Neural crest cell (in vitro differentiated cells): ENCODE results near the gene BSG. TPM values are rescaled to one million over a fixed set of nuclear protein-coding genes. Genes with fewer than 3 reads are reported as not detected.

Experiments used
- DNase-seq: peaks from one replicate; pipeline ENCODE4 v3.0.0; 2021; ENCODE audit warnings: low read depth, mixed read lengths, low spot score
- H3K27ac Mint-ChIP-seq: one replicate; pipeline ENCODE4 v1.8.0; 2021; ENCODE audit warnings: mild to moderate bottlenecking, mixed read lengths; ENCODE audit not compliant: unreplicated experiment
- H3K27me3 Mint-ChIP-seq: 2 replicates; pipeline ENCODE4 v1.8.0; 2021; ENCODE audit warnings: low read depth, mild to moderate bottlenecking, mixed read lengths
- H3K36me3 Mint-ChIP-seq: 2 replicates; pipeline ENCODE4 v1.8.0; 2021; ENCODE audit warnings: low read depth, mild to moderate bottlenecking, mixed read lengths
- H3K4me1 Mint-ChIP-seq: 2 replicates; pipeline ENCODE4 v1.8.0; 2021; ENCODE audit warnings: mixed read lengths
- H3K4me3 Mint-ChIP-seq: one replicate; pipeline ENCODE4 v1.8.0; 2021; ENCODE audit warnings: mild to moderate bottlenecking, mixed read lengths
- H3K9me3 Mint-ChIP-seq: 2 replicates; pipeline ENCODE4 v1.8.0; 2021; ENCODE audit warnings: mixed read lengths
- total RNA-seq: library from RNA; stranded (reverse); gene quantifications from 2 replicates; pipeline ENCODE4 v1.2.1, GENCODE V29; 2021
- TF ChIP-seq, protein P1 (sequence below): fragments of 200-600 bp; sonication (generic); conservative IDR thresholded peaks from 2 replicates; pipeline ENCODE4 v1.5.0; 2021; ENCODE audit warnings: antibody characterized with exemption, mild to moderate bottlenecking

BSG gene
- total RNA-seq, 1 donor from 2014 or later = 613 TPM

DNA sequence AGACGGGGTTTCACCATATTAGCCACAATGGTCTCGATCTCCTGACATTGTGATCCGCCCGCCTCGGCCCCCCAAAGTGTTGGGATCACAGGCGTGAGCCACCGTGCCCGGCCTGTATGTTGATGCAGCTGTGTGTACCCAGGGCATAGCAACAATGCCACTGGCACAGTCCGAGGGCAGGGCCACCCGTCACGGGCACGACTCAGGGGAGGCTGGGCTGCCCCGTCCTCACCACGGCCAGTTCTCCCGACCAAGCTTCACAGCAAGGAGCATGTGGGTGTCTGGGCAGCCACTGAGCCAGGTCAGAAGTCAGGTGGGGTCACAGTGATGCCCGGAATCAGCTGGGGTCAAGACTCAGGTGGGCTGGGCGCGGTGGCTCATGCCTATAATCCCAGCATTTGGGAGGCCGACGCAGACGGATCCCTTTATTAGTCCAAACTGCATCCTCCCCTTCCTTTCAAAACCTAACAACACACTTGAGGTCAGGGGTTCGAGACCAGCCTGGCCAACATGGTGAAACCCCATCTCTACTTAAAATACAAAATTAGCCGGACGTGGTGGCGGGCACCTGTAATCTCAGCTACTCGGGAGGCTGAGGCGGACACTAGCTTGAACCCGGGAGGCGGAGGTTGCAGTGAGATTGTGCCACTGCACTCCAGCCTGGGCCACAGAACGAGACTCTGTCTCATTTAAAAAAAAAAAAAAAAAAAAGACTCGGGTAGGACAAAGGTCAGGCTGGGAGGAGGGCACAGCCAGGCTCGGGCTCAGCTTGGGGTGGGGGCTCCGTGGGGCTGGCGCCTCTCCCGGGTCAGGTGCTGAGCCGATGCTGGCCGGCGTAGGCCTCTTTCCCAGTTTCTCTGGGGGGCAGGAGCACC is 42.0 kb upstream of the BSG start:
- Mint-ChIP-seq H3K36me3 (no peaks in the 10 kb centered on the region), H3K4me3 (peak overlapping the region; percentile 91), H3K27me3 (peaks cover 8% of the 10 kb centered on the region), H3K9me3 (no peaks in the 10 kb centered on the region), H3K4me1 (peaks cover 13% of the 10 kb centered on the region), H3K27ac (peak overlapping the region; percentile 43)
- DNase-seq = no peak
- TF ChIP-seq, protein P1, sequence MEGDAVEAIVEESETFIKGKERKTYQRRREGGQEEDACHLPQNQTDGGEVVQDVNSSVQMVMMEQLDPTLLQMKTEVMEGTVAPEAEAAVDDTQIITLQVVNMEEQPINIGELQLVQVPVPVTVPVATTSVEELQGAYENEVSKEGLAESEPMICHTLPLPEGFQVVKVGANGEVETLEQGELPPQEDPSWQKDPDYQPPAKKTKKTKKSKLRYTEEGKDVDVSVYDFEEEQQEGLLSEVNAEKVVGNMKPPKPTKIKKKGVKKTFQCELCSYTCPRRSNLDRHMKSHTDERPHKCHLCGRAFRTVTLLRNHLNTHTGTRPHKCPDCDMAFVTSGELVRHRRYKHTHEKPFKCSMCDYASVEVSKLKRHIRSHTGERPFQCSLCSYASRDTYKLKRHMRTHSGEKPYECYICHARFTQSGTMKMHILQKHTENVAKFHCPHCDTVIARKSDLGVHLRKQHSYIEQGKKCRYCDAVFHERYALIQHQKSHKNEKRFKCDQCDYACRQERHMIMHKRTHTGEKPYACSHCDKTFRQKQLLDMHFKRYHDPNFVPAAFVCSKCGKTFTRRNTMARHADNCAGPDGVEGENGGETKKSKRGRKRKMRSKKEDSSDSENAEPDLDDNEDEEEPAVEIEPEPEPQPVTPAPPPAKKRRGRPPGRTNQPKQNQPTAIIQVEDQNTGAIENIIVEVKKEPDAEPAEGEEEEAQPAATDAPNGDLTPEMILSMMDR = no peak

DNA sequence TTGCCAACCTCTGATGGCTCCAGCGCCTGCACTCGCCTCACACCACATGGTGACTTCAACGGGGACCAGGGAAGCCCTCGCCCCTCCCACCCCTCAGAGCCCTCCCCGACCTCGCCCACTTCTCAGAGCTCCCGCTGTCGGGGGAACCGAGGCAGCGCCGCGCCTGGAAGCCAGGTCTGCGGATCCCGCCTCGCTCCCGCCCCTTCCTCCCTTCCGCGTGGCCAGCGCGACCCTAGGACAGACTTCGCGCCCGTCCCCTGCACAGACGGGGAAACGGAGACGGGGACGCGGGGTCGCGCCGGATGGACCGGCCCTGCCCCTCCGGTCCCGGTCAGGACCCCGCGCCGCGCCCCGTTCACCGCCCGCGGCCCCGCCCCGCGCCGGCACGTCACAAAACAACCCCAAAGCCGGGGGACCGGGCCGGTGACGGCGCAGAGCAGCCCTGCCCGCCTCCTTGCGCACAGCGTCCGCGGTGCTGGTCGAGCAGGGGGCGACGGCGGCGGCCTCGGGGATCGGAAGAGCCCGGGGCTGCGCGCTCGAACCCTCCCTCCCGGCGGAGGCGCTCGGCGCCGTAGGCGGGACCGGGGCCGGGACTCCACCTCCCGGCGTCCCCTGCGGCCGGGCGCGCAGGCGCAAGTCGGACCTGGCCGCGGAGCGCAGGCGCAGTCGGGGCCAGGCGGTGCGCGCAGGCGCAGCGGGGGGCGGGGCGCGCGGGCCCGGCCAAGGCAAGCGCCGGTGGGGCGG is 41.2 kb upstream of the BSG start:
- TF ChIP-seq, protein P1 = peak; percentile 11
- Mint-ChIP-seq H3K36me3 (no peaks in the 10 kb centered on the region), H3K9me3 (no peaks in the 10 kb centered on the region), H3K27ac (no peak overlapping the region), H3K4me1 (peaks cover 10% of the 10 kb centered on the region), H3K27me3 (peaks cover 3% of the 10 kb centered on the region), H3K4me3 (peak overlapping the region; percentile 91)
- DNase-seq = peak; percentile 84

DNA sequence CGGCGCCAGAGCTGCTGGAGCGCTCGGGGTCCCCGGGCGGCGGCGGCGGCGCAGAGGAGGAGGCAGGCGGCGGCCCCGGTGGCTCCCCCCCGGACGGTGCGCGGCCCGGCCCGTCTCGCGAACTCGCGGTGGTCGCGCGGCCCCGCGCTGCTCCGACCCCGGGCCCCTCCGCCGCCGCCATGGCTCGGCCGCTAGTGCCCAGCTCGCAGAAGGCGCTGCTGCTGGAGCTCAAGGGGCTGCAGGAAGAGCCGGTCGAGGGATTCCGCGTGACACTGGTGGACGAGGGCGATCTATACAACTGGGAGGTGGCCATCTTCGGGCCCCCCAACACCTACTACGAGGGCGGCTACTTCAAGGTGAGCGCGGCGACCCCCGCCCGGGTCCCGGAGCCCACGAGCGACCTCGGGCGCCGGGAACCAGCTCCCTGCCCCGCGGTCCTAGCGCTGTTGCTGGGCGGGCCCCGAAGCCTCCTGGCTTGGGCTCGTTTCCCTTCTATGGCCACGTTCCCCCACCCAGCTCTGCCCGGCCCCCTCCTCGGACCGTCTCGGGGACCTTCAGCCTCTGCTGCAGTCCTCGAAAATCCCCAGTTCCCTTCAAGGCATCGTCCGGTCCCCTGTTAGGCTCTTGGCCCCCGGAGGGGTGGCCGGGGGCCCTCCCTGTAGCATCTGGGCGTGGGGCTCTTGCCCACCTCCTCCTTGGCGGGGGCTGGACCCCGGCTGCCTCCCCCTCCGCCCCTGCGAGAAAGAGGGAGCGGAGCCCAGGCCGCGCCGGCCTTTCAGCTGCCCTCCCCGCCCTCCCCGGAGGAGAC is 40.4 kb upstream of the BSG start, which contains the start of gene CDC34:
Gene CDC34, plus strand, starts transcription at position 8 of the 808 bp plus-strand sequence. Its CDS starts 172 bp downstream, at position 180.
- TF ChIP-seq, protein P1 = no peak
- peak within 1 kb of the TSS; percentile 91 for H3K4me3 Mint-ChIP-seq
- H3K27ac Mint-ChIP-seq = peak within 1 kb of the TSS; percentile 75
- no peaks in the 10 kb centered on the region for H3K27me3 Mint-ChIP-seq
- peaks cover 10% of the 10 kb centered on the region for H3K4me1 Mint-ChIP-seq
- DNase-seq = no peak
- H3K9me3 Mint-ChIP-seq = no peaks in the 10 kb centered on the region
- H3K36me3 Mint-ChIP-seq = no peaks in the 10 kb centered on the region

DNA sequence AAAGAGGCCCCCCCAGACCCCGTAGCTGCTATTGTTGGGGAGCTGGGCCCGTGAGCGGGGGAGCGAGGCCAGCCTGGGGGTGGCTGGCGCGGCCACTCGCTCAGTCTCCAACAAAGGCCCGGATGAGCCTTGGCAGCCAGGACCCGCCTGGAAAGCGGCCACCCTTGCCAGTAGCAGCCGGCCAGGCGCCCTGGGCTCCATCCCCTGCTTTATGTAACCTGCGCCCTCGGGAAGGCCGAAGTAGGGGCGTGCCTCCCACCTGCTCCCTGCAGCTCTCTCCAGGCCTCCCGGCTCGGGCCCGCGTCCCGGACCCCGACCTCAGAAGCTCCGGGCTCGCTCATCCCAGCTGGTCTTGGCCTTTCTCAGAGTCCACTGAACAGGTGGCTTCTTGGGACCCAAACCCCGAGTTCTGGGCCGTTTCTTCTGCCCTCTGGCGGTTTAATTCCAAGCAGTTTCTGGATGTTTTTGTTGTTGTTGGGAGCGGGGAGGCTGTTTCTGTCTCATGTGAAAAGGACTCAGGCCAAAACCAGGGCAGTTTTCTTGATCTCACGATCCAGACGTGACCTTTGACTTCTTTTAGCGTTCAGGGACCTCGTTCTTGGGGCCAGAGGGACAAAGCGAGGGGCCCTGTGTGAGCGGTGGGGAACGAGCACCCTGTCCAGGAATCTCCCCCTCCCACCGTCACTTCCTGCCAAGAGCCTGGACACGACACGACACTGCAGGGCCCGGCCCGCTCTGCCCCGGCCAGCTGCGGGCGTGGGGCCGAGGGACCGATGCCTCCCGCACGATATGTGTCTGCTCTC is 39.6 kb upstream of the BSG start:
- no peaks in the 10 kb centered on the region for H3K36me3 Mint-ChIP-seq
- DNase-seq = peak; percentile 57

More for the DNA sequence above, 39.6 kb upstream of the BSG start:
- Mint-ChIP-seq H3K4me3 (peak overlapping the region; percentile 91), H3K27ac (peak overlapping the region; percentile 46), H3K27me3 (no peaks in the 10 kb centered on the region), H3K9me3 (no peaks in the 10 kb centered on the region), H3K4me1 (peaks cover 10% of the 10 kb centered on the region)
- TF ChIP-seq, protein P1 = peak; percentile 62
